ENCODE data around the gene RNF152.
"Not testable (repeated sequence)": the region's sequence is repeated elsewhere in the genome, so short reads cannot be mapped to it uniquely, and the experiment has no call there.

The RNF152 gene

DNA sequence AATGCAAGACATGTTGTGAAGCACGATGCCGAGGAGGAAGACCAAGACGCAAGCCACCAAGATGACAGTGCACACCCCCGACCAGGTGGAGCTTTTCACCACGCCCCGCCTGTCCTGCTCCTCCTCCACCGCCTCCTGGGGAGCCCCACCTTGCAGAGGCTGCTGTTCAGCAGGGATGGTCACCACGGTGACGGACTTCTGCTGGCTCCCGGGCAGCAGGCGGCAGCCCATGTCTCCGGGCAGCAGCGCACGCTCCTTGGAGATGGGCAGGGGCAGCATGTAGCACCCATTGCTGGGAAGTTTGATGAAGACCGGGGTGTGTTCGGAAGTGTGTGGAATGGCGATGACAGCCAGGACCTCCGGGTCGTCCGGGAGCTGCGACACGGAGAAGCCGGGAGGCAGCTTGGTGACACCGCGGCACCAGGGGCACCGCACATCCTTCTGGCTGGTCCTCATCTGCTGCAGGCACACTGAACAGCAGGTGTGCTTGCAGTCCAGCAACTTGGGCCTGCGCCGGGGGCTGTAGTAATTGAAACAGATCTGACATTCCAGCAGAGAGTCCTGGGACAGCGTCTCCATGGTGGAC, 76.8 kb downstream of the RNF152 start:
- TF ChIP-seq, protein P1, sequence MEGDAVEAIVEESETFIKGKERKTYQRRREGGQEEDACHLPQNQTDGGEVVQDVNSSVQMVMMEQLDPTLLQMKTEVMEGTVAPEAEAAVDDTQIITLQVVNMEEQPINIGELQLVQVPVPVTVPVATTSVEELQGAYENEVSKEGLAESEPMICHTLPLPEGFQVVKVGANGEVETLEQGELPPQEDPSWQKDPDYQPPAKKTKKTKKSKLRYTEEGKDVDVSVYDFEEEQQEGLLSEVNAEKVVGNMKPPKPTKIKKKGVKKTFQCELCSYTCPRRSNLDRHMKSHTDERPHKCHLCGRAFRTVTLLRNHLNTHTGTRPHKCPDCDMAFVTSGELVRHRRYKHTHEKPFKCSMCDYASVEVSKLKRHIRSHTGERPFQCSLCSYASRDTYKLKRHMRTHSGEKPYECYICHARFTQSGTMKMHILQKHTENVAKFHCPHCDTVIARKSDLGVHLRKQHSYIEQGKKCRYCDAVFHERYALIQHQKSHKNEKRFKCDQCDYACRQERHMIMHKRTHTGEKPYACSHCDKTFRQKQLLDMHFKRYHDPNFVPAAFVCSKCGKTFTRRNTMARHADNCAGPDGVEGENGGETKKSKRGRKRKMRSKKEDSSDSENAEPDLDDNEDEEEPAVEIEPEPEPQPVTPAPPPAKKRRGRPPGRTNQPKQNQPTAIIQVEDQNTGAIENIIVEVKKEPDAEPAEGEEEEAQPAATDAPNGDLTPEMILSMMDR (conservative IDR thresholded peaks at IDR 0.05; ENCODE audit: low read length) = no peak
- no peak for DNase-seq (ENCODE audit: low read depth)
- no peak overlapping the region for H3K4me3 ChIP-seq (ENCODE audit: low read length)

DNA sequence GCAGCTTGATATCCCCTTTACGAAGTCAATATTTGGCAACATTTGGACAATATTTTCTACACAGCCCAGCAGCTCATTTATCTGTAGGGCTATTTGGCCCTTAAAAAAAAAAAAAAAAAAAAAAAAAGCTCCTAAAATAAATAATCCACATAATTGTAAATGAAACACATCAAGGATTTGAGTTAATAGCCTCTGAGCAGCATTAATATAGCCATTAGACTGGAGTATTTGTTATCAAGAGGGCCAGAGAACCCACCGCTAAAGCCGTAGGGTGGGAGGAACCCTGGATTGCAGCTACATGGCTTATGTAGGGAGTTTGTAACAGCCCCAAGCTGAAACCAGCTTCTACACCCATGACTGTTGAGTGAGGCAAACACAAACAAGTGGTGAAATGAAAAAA, 84.5 kb downstream of the RNF152 start:
- no peak for DNase-seq (ENCODE audit: low read depth)
- H3K4me3 ChIP-seq (ENCODE audit: low read length) = no peak overlapping the region
- TF ChIP-seq, protein P1 (conservative IDR thresholded peaks at IDR 0.05; ENCODE audit: low read length) = no peak

DNA sequence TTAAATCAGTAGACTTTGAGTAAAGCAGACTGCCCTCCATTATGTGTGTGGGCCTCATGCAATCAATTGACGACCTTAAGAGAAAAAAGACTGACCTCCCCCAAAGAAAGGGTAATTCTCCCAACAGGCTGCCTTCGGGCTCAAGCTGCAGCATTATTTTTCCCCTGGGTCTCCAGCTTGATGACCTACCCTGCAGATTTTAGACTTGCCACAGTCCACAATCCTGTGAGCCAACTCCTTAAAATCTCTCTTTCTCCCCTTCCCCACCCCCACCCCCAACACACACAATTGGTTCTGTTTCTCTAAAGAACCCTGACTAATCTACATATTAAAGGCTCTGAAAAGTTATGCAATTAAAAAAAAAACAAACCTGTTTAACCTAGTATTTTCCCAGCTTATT, 89.4 kb downstream of the RNF152 start:
- no peak for DNase-seq (ENCODE audit: low read depth)
- TF ChIP-seq, protein P1 (conservative IDR thresholded peaks at IDR 0.05; ENCODE audit: low read length) = no peak
- H3K4me3 ChIP-seq (ENCODE audit: low read length) = no peak overlapping the region

DNA sequence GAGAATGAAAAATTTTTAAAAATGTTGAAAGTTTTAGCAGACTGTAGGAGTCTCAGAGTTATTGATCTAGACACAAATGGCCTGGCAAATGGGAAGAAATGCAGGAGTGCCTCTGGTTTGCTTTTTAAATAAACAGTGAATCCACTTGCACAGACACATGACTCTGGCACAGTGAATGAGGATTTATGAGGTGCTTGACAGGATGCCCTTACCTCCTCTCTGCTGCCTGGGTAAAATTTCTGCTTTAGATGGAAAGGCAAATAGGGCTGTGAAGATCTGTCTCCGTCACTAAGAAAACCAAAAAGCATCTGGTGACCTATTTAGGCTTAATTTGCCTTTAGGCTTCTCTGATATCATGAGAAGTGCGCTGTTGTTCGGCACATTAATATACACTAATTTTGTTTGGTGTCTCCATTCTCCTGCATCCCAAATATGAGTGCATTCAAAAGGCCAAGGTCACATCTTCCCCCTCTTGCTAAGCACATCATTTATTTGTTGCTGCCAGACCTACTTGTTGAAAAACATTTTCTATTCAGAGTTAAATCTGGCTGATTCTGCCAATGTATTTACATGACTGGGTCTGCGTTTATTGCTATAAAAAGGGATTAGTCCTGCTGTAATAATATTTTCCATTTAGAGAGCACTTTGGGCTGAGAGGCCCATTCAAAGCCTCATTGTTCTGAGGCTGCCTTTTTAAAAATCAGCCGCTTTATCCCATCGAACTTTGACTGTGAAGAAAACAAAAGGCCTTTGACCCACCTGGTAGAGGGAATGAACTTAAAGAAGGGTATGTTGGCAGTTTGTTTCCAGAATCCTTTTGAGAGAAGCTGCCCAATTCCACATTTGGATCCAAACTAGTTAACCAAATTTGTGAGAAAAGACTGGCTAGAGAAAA, 94.9 kb downstream of the RNF152 start:
- no peak overlapping the region for H3K4me3 ChIP-seq (ENCODE audit: low read length)
- DNase-seq (ENCODE audit: low read depth) = no peak
- TF ChIP-seq, protein P1 (conservative IDR thresholded peaks at IDR 0.05; ENCODE audit: low read length) = no peak

DNA sequence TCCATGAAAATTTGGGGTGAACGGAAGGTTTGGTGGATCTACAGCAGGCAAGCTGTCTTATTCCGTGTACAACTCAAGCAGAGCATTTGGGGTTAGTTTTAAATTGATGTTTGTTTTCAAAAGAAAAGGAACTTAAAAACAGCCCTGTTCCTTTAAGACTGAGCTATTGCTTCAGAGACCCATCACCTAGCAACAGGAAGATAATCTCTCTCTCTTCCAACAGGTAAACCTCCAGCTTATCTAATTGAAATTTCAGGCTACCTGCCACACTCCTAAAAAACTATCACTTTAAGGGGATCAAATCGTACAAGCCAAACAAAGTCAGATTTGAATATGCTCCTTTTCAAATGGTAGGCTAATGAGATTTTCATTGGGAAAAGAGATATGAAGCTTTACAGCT, 101.8 kb downstream of the RNF152 start:
- TF ChIP-seq, protein P1 (conservative IDR thresholded peaks at IDR 0.05; ENCODE audit: low read length) = no peak
- H3K4me3 ChIP-seq (ENCODE audit: low read length) = no peak overlapping the region
- DNase-seq (ENCODE audit: low read depth) = no peak

DNA sequence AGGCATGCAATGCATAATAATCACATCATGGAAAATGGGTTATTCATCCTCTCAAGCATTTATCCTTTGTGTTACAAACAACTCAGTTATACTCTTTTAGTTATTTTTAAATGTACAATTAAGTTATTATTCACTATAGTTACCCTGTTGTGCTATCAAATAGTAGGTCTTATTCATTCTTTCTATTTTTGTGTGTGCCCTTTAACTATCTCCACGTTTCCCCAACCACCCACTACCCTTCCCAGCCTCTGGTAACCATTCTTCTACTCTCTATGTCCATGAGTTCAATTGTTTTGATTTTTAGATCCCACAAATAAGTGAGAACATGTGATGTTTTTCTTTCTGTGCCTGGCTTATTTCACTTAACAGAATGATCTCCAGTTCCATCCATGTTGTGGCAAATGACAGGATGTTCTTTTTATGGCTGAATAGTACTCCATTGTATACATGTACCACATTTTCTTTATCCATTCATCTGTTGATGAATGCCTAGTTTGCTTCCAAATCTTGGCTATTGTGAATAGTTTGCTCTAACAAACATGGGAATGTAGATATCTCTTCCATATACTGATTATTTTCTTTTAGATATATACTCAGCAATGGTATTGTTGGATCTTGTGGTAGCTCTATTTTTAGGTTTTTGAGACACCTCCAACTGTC, 105.7 kb downstream of the RNF152 start:
- H3K4me3 ChIP-seq (ENCODE audit: low read length); DNase-seq (ENCODE audit: low read depth): not testable (repeated sequence)

DNA sequence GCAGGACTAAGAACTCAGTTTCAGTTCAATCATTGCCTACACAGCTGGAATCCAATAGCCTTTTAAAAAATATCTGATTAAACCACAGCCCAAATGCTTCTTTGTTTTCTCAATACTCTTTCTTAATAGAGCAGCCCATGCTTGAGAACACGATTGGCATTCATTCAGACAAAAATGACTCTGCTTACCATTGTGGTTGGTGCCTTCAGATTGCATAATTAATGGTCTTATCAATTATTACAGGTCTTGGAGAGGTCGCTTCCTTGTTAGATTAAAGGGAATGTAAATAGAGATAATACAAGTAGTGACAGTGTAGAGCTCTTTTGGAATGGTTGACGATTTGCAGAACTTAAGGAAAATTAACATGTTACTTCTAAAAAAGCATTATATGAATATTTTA, 107.2 kb downstream of the RNF152 start:
- H3K4me3 ChIP-seq (ENCODE audit: low read length) = no peak overlapping the region
- peak; percentile 3 for DNase-seq (ENCODE audit: low read depth)
- TF ChIP-seq, protein P1 (conservative IDR thresholded peaks at IDR 0.05; ENCODE audit: low read length) = no peak

Measured in AG10803 (cell line).